NCI-H2107 treated with DMSO at 0.1 percent for 48 hours (cell line): ENCODE measurements around the gene KIAA1217.

ENCODE experiments used
- DNase-seq: peaks from one replicate; lab custom pipeline; 2025; ENCODE audit not compliant: unreplicated experiment; lab: John Stamatoyannopoulos, UW

KIAA1217 gene

GRCh38 chr10:24574578-24575155 is 365.7 kb downstream of the KIAA1217 start:
- DNase-seq = no peak

GRCh38 chr10:24575481-24576002 is 366.6 kb downstream of the KIAA1217 start:
- no peak for DNase-seq

- DNase-seq = no peak
These were observed 370.5 kb downstream of the KIAA1217 start for GRCh38 chr10:24579448-24579847.

- no peak for DNase-seq
These were observed 371.0 kb downstream of the KIAA1217 start for GRCh38 chr10:24579906-24580305.

GRCh38 chr10:24589265-24589664 is 380.3 kb downstream of the KIAA1217 start:
- DNase-seq = no peak

GRCh38 chr10:24590697-24591457 is 381.9 kb downstream of the KIAA1217 start:
- DNase-seq = no peak

GRCh38 chr10:24596217-24596930 is 387.4 kb downstream of the KIAA1217 start:
- no peak for DNase-seq

GRCh38 chr10:24597426-24597825 is 388.5 kb downstream of the KIAA1217 start:
- no peak for DNase-seq
